GM18508 (cell line): ENCODE data around the gene SLC19A3.

ENCODE experiments used
- ATAC-seq: cut with Tn5 transposase; IDR thresholded peaks from one replicate; pipeline ENCODE4 v1.9.1; 2021; ENCODE audit warnings: moderate number of reproducible peaks; ENCODE audit not compliant: insufficient read depth, unreplicated experiment

Gene SLC19A3

DNA sequence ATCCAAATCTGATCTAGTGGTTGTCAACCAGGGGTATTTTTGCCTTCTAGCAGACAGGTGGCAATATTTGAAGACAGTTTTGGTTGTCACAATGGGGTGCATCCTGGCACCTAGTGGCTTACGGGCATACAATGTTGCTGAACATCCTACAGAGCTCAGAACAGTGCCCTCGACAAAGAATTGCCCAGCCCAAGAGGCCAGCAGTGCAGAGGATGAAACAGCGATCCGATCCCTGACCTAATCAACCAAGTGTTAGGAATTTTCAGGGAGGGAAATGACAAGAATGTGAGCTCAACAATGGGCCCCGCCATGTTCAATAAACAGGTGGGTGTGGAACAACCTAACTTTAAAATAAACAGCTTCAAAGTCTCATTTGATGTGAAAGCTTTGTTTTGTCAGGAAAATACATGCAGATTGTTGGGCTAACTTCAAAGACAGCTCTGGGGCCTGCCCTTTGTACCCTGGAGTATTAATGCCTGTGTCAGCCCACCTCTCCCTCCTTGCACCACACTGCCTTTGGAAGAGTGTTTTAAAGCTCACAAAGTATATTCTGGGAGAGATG lies 73.8 kb downstream of the SLC19A3 start:
- no peak for ATAC-seq

DNA sequence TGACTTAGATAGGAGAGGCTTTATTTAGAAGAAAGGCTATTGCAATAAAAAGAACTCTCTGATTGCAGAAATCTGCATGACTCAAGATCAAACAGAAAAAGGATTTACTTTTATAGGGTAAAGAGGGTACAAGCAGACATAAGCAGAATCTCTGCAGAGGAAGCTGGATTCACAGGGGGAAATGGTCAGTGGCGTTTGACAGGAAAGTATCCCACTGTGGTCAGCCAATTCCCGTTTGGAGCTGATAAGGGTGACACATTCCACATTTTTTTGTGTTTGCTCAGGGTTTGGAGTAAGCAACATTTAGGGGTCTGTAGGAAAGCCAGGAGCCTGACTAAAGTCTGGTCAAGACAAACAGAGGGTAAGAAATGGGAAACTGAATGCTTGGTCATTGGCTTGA lies 75.2 kb downstream of the SLC19A3 start:
- ATAC-seq: no peak

DNA sequence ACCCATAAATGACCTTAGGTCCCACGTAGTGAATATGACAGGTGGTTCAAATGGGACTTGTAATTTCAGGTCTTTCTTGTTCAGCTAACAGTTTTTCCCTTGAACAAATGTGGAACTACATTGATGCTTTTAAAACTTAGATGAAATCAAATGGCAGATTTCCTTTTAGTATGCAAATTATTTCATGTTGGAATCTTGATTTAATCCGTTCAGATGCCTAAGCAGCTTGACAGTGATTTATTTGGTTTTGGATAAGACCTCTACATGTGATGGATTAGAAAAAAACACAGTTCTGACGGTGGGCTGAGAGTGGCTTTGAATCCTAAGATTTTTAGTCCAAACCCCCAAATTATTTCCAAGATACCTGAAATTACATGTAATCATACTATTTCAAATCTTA lies 83.6 kb downstream of the SLC19A3 start:
- ATAC-seq: no peak
